Muscle of leg (tissue), 11 donors: Measurements from ENCODE around the gene POLD1. TPM values are rescaled to one million over a fixed set of nuclear protein-coding genes. Genes with fewer than 3 reads are reported as not detected.
"Not testable (repeated sequence)": the region's sequence is repeated elsewhere in the genome, so short reads cannot be mapped to it uniquely, and the experiment has no call there.

Experiments used
- DNase-seq: peaks from one replicate; pipeline ENCODE4 v3.0.0; 2013
- H3K27ac ChIP-seq: one replicate; pipeline ENCODE4 v1.5.1; 2013; ENCODE audit warnings: mild to moderate bottlenecking, low read length, control low read depth
- H3K27me3 ChIP-seq: one replicate; pipeline ENCODE4 v1.6.1; 2013; ENCODE audit warnings: low read length; ENCODE audit not compliant: control insufficient read depth, insufficient read depth
- H3K36me3 ChIP-seq: one replicate; pipeline ENCODE4 v1.6.1; 2013; ENCODE audit warnings: low read length; ENCODE audit not compliant: control insufficient read depth, insufficient read depth
- H3K4me1 ChIP-seq: one replicate; pipeline ENCODE4 v1.6.1; 2013; ENCODE audit warnings: low read length; ENCODE audit not compliant: control insufficient read depth, insufficient read depth
- H3K4me3 ChIP-seq: one replicate; pipeline ENCODE4 v1.5.1; 2013; ENCODE audit warnings: low read length, control low read depth
- H3K9me3 ChIP-seq: replicated peaks from 2 replicates; pipeline ENCODE4 v1.6.1; 2013; ENCODE audit warnings: low read depth, low read length; ENCODE audit not compliant: control insufficient read depth
- WGBS: methylation state at CpG from one replicate; pipeline ENCODE4 v1.1.5; 2013; ENCODE audit warnings: missing lambda C conversion rate; ENCODE audit not compliant: insufficient coverage; 5-methylcytosine and 5-hydroxymethylcytosine counted together
- polyA plus RNA-seq, 8 donors: library from polyadenylated mRNA; unstranded; fragments of 120-200 nt; gene quantifications; one replicate each; pipeline versions ENCODE4 v1.2.1 to v1.2.3, GENCODE V29; 2013; ENCODE audit warnings: inconsistent platforms in 1 of 8, low replicate concordance in 1 of 8; ENCODE audit not compliant: insufficient read length in 8 of 8, insufficient read depth in 1 of 8
- total RNA-seq: library from RNA; stranded (reverse); fragments of 120-200 nt; gene quantifications from one replicate; pipeline ENCODE4 v1.2.4, GENCODE V29; 2013

POLD1 gene
- total and polyA plus RNA-seq, 9 donors, result 17.6 to 26.9 (median 20.3) TPM

DNA sequence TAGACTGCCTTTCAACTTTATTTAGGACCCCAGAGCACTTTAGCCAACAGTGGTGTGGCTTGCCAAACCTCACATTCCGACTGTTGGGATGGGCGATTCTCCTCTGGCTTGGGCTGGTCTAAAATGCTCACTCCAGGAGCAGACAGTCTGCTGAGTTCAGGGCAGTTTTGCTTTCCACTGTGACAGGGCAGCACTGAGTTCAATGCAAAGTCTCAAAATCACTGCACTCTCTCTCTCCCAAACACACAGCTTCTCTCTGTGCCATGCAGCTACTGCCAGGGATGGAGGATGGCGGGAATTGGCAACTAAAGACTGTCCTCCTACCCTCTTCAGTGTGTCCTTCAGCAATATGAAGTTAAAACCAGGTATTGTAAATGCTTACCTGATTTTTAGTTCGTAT is 31.9 kb upstream of the POLD1 start:
- DNase-seq, result no peak
- Histone ChIP-seq H3K9me3 (no peaks in the 10 kb centered on the region), H3K4me3 (no peak overlapping the region), H3K27me3 (peaks cover under 1% of the 10 kb centered on the region), H3K27ac (no peak overlapping the region), H3K36me3 (no peaks in the 10 kb centered on the region), H3K4me1 (peaks cover under 1% of the 10 kb centered on the region)
- 43% methylated on average over 1 of the region's 4 CpGs for WGBS

DNA sequence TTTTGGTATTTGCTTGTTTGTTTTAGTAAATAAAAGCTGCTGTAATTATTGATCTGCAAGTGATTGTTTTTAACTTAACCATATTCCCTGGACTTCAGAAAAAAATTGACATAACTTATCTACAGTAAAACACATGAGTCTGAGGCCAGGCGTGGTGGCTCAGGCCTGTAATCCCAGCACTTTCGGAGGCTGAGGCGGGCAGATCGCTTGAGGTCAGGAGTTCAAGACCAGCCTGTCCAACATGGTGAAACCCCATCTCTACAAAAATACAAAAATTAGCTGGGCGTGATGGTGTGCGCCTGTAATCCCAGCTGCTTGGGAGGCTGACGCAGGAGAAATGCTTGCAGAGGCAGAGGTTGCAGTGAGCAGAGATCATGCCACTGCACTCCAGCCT is 30.7 kb upstream of the POLD1 start:
- not testable (repeated sequence) for H3K27ac ChIP-seq, DNase-seq, H3K4me3 ChIP-seq, H3K36me3 ChIP-seq, H3K27me3 ChIP-seq, H3K9me3 ChIP-seq, H3K4me1 ChIP-seq
- WGBS, result 81% methylated on average over 7 of the region's 7 CpGs

DNA sequence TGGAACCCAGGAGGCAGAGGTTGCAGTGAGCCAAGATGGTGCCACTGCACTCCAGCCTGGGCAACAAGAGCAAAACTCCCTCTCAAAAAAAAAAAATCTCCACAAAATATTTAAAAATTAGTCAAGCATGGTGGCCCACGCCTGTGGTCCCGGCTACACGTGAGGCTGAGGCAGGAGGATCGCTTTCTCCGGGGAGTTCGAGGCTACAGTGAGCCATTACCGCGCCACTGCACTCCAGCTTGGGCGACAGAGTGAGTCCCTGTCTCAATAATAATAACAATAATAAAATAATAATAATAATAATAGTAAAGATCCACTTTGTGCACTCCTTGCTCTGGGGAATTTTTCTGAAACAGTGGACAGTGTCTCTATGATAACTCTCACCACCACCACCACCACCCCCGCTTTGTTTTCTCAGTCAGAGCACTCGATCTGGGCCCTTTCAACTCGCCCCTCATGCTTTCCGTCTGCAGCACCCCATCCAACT is 27.4 kb upstream of the POLD1 start:
- no peaks in the 10 kb centered on the region for H3K9me3 ChIP-seq
- WGBS, result 0% methylated on average over 1 of the region's 13 CpGs
- no peak overlapping the region for H3K4me3 ChIP-seq
- peaks cover 8% of the 10 kb centered on the region for H3K27me3 ChIP-seq
- no peaks in the 10 kb centered on the region for H3K36me3 ChIP-seq
- H3K27ac ChIP-seq, result no peak overlapping the region
- peaks cover 13% of the 10 kb centered on the region for H3K4me1 ChIP-seq
- DNase-seq, result no peak

DNA sequence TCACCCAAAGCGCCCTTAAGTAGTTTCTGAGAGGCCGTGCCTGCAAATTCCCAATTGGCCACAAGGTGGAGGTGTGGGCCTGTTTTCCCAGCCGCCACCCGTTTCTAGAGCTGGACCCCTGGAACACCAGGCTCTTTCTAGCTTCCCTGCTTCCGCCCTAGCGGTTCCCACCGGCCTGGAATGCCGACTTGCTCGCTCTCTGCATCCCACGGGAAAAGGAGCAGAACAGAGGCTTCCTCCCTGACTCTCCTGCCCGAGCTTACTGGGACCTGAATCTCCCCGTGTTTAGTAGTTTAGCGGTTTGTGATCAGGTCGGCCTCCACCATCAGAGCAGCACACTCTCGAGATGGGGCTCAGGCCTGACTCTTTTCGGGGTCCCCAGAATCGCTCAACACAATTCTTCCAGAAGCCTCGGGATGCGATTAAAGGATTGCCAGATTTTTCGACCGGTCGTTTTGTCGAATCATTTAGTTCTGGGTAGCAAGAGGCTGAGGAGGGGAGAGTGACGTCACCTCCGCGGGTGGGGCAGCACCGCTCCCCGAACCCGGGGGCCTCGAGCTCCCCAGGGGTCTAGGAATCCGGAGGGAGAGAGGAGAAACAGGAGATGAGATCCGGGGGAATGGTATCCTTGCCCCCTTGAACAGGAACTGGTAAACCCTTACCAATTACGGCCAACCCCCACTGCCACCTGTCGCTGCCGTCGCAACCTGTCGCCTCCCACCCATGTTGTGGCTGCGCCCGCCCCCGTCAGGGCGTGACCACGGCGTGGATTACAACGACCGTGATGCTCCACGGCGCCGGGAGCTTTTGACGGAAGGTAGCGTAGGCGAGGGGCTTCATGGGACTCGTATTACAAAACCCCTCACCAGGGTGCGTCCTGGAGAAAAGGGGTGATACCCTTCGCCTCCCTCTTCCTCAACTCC is 26.7 kb upstream of the POLD1 start:
- H3K4me3 ChIP-seq, result peak overlapping the region; percentile 40
- peaks cover 8% of the 10 kb centered on the region for H3K27me3 ChIP-seq
- H3K36me3 ChIP-seq, result no peaks in the 10 kb centered on the region
- peak; percentile 70 for DNase-seq
- H3K9me3 ChIP-seq, result no peaks in the 10 kb centered on the region
- WGBS, result 17% methylated on average over 30 of the region's 54 CpGs
- peaks cover 13% of the 10 kb centered on the region for H3K4me1 ChIP-seq
- H3K27ac ChIP-seq, result peak overlapping the region; percentile 83

DNA sequence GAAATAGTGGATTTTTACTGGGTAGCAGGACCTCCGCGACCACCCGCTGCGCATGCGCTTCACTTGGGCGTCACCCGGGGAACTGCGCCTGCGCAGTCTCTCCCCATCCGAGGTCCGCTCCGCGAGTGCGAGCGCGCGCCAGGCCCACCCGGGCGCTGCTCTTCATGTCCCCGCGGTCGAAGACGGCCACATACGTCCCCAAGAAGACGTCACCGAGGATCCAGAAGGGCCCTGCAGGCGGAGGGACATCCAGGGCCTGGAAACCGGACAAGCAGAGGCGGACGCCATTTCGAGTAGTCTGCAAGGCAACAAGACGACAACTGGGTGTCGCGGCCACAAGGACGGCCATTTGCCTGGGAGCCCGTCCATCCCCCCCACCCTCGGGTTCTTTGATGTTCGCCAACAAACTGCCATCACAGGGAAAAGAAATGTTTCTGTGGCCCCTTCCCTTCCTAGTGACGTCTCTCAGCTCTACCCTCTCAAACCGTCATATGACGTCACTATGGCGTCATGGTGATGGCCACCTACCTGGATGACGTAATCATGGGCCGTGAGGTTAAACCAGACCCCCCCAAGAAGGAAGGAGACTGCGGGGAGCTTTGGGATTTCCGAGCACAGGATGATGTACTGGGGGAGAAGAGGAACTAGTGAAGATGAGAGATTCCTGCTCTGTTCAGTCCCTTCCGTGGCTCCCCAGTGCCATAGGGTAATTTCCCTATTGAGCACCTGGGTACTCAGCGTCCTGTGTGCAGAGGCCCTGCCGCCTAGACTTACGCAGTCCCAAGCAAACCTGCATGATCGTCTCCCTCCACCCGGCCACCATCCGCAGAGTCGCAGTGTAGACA is 25.4 kb upstream of the POLD1 start:
- Histone ChIP-seq H3K36me3 (no peaks in the 10 kb centered on the region), H3K4me1 (peaks cover 13% of the 10 kb centered on the region), H3K27me3 (peaks cover 8% of the 10 kb centered on the region), H3K4me3 (peak overlapping the region; percentile 40), H3K9me3 (no peaks in the 10 kb centered on the region), H3K27ac (no peak overlapping the region)
- 25% methylated on average over 44 of the region's 54 CpGs for WGBS
- peak; percentile 74 for DNase-seq

DNA sequence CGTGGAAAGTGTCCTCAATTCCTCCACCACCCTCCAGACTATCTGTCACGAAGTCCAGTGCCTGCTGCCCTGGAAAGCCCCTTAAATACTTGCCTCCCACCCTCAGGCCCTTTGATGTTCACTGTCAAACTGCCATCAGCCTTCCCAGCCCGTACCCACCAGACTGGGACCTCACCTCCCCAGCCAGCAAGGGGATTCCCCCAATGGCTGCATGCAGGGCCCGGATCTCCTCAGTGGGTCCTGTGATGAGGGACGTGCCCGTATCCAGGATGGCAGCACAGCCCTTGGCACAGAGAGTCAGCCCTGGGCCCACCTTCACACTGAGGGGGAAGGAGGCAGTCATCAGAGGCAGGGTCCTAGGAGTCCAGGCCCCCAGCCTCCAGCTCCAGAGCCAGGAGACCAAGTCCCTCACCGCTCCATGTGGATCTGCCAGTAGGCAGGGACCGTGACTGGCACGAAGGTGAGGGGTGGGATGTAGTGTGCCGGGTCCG is 24.8 kb upstream of the POLD1 start:
- Histone ChIP-seq H3K27me3 (peaks cover 8% of the 10 kb centered on the region), H3K36me3 (no peaks in the 10 kb centered on the region), H3K4me3 (no peak overlapping the region), H3K9me3 (no peaks in the 10 kb centered on the region), H3K27ac (no peak overlapping the region), H3K4me1 (peaks cover 13% of the 10 kb centered on the region)
- 82% methylated on average over 5 of the region's 11 CpGs for WGBS
- no peak for DNase-seq

DNA sequence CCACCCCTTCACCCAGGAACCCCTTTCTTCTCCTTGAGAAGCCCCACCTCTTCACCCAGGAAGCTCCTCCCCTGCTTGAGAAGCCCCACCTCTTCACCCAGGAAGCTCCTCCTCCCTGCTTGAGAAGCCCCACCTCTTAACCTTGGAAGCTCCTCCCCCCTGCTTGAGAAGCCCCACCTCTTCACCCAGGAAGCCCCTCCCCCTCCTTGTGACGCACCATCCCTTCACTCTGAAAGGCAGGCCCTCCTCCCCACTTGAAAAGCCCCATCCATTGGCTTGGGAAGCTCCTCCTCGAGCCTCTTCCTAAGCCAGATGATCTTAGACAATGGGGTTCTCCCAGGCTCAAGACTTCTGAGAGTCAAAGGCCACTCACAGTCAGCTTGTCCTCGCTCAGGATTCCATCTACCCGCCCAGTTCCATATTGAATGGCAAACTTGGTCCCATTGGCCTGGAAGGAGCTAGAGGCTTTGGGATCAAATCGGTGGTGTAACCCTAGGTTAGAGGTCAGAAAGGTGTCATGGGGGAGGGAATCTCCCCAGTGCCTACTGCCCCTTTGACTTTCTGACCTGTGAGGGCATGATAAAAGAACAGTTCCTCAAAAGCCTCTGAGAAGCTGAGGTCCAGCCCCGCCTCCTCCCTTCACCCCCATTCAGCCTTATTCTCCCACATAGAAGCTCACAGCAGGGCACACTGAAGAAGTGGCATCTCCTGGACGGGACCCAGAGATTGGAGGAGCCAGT is 22.7 kb upstream of the POLD1 start:
- no peaks in the 10 kb centered on the region for H3K36me3 ChIP-seq
- H3K4me3 ChIP-seq, result no peak overlapping the region
- 88% methylated on average over 3 of the region's 7 CpGs for WGBS
- H3K4me1 ChIP-seq, result peaks cover 13% of the 10 kb centered on the region
- H3K9me3 ChIP-seq, result no peaks in the 10 kb centered on the region
- no peak overlapping the region for H3K27ac ChIP-seq
- peaks cover 8% of the 10 kb centered on the region for H3K27me3 ChIP-seq
- no peak for DNase-seq

DNA sequence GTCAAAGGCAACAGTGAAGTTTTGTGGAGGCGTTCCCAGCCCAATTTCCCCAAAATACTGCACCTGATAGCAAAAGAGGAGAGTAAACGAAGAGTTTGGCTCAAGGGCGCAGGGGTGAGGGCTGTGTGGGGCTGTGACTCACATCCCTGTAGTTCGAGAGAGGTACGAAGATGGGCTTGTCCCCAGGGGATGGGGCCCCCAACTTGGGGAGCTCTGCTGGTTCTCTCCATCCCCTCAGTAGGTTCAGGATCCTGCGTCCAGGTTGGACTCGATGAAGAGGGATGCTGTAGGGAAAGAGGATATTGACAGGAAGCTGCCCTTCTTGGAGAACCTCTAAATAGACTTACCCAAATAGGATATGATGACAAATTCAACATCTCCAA is 22.1 kb upstream of the POLD1 start:
- no peak for DNase-seq
- H3K9me3 ChIP-seq, result no peaks in the 10 kb centered on the region
- no peak overlapping the region for H3K4me3 ChIP-seq
- WGBS, result no CpG with 5 or more reads among the region's 7 CpGs
- H3K27me3 ChIP-seq, result peaks cover 8% of the 10 kb centered on the region
- peaks cover 13% of the 10 kb centered on the region for H3K4me1 ChIP-seq
- H3K36me3 ChIP-seq, result no peaks in the 10 kb centered on the region
- no peak overlapping the region for H3K27ac ChIP-seq

DNA sequence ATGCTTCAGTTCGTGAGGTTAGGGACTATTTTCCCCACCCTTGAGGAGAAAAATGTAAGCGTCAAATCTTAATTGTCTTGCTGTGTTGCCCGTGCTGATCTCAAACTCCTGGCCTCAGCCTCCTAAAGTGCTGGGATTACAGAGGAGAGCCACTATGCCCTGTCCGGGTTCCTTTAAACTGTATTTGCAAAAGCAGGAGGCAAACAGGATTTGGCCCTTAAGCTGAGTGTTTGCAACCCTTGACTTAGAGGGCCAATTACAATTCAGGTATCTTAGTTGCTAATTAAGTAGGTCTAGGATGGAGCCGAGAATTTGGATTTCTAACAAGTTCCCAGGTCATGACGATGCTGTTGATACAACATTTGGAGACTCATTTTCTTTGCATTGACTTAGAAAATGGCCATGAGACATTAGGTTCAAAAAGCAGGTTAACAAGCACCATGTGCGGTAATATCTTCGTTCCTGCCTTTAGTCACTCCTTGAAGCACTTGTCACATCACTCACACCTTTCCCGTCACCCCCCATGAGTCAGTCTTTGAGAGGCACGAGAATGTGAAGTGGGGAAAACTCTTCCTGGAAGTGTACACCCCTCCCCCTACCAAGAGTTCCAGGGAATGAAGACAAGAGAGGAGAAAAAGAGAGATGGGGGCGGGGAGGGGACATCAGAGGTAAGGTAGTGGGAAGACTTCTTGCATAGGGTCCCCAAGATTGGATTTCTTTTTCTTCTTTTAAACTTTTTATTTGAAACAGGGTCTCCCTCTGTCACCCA is 21.3 kb upstream of the POLD1 start:
- Histone ChIP-seq H3K36me3 (no peaks in the 10 kb centered on the region), H3K27ac (no peak overlapping the region), H3K4me1 (peaks cover 6% of the 10 kb centered on the region), H3K4me3 (no peak overlapping the region), H3K27me3 (peaks cover 1% of the 10 kb centered on the region), H3K9me3 (no peaks in the 10 kb centered on the region)
- 69% methylated on average over 5 of the region's 11 CpGs for WGBS
- no peak for DNase-seq
